HK-2 (cell line): Measurements from ENCODE around the gene ZFYVE28.

Experiments used
- DNase-seq: peaks from one replicate; pipeline ENCODE4 v3.0.0-alpha.2; 2018; ENCODE audit not compliant: unreplicated experiment

The ZFYVE28 gene

DNA sequence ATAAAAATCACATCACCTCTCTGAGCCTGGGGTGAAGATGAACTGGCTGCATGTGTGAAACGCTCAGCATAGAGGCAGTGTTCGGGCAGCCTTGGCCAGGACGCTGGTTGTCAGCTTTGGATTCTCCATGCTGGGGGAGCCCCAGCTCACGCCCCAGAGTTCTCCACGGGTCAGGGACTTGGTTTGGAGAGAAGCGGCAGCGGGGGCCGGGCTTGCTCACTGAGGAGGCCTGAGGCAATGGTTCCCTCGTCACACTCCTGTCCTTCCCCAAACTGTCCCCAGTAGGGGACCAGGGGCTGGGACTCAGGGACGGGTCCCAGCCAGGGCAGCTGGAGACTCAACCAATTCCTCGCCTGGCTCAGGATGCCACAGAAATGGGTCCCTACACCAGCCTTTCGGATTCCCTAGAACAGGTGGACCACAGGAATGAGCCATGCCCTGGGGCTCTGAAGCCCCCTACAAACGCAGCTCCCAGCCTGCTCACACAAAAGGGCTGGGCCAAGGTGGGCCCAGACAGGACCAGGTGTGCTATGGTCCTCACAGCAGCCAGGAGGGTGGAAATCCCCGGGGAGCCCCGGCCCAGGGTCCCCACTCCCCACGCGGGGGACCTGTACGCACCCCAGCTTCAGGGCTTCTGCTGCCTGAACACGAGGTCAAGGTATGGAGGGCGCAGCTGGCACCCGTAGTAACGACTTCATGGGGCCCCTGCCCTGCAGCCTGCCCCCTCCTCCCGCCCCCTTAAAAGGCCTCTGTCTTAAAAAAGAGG lies 157.9 kb downstream of the ZFYVE28 start:
- no peak for DNase-seq

DNA sequence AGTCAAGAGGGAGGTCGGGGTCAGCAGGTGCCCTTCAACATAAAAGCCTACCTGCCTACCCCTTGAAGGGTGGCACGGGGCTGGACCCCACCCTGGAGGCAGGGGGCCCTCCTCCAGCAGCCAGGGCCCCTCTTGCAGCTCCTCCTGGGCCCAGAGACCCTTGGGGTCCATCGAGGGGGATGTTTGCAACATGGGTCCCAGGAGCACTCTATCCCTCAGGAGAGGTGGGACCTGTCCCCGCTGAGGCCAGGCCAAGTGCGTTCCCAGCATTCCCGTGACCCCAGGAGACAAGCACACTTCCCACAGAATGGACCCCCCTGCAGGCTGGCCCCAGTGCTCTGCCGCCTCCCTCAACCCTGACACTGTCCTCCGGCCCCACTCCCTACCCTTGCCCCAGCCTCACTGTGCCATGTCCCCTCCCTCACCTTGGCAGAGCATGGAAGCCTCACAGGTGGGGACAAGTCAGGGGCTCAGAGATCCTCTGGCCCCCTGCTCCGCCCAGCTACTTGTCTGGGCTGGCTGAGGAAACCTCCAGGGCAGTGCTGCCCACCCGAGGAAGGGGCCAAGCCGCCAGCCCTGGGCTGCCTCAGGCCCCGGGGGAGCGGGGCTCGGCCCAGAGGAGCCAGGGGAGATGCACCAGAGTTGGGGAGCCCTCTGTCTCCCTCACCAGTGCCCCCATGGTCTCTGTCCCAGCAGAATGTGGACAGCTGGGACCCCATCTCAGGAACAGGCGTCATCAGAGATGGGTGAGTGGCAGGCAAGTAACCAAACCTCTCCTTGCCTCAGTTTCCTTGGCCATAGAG lies 158.7 kb downstream of the ZFYVE28 start:
- DNase-seq, result no peak

DNA sequence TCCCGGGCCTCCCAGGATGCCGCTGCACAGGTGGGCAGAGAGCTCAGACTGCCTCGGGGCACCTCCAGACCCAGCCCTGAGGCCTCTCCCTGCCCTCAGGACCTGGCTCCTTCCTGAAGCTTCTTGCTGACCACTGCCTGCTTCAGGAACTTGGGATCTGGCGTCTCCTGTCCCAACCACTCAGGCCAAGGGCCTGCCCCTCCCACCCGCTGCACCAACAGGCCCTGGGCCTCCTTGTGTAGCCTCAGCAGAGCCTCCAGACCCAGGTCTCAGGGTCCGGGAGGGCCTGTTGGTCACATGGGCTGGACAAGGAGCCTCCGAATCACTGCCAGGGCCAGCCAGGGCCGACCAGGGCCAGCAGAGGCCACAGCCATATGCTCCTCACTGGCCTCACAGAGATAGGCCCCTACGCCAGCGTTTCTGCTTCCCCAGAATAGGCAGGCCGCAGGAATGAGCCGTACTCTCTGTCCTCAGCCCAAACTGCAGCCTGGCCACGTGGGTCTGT lies 159.4 kb downstream of the ZFYVE28 start:
- DNase-seq, result no peak

DNA sequence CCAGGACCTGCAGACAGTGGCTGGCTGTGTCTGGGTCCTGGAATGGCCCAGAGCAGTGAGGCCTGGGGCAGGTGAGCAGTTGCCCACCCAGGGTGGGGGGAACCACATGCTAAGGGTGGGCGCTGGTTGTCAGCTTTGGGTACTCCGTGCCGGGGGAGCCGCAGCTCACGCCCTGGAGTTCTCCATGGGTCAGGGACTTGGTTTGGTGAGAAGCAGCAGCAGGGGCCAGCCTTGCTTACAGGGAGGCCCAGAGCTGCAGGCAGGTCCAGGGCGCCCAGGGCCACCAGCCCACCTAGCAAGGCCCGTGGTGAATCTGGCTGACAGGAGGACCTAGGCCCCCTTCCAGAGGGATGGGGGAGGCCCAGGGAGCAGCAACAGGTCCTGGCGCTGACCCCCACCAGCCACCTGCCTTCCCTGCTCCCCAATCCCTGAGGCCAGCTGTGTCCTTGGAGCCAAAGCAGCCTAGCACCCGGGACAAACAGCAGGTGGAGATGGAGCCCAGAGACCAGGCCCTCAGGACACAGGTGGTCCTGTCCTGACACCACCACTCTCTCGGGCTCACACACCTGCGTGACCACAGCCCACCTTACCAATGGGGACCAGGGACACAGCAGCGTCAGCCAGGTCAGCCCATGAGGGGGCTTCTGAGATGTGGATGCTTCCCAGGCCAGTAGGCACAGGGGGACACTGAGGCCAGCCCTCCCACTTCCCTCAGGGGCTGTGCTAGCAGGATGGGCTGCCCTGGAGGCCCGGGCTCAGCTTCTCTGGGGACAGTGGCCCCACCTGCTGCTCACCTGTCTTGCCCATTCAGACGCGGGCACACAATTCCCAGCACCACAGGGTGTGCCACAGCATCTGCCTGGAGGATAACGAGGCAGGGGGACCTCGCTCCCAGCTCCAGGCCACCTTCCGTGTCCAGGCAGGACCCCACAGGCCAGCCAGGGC lies 160.1 kb downstream of the ZFYVE28 start:
- DNase-seq, result no peak

DNA sequence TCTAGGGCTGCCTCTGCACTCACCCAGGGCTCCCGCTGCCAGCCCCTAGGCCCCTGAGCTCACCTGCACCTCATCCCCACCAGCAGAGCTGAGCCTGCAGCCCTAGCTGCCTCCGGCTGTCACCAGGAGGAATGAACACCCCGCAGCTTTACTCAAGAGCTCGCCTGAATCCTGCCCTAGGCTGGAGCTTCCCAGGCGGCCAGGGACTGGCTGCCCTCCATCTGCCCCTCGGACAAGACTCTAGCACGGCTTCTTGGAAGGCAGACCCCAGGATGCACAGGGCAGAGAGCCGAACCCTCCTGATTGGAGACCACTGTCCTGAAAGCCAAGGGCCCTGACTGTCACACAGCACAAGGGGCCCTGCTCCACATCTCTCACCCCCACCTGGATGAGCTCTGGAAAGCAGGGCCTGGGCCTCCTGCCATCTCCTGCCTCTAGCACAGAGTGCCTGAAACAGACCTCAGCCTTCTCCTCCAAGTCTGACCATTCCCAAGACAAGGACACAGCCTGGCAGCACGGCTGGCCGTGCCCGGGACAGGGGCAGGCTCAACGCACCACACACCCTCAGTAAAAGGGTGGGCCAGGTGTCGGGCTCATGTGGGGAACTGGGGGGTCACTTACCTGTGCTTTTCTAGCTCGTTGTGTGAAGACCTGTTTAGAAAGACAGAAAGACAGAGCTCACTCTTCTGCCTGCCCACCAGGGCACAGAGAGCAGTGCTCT lies 160.9 kb downstream of the ZFYVE28 start:
- DNase-seq, result no peak

DNA sequence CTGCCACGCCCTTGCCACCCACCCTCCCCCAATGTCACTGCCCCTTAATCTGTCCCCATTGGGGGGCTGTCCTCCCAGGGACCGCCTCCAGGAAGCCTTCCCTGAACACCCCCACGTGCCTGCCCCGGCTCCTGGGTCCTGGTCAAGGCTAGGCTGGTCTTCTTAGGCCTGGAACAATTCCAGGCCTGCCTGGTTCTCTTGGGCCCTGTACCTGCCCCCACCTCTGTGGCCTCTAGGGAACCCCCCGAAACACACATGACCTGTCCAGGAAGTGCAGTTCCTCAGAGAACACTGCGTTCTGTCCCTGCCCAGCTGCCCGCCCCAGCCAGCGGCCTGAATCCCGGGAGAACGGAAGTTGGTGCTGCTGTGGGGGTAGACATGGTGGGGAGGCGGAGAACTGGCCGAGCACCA lies 161.7 kb downstream of the ZFYVE28 start:
- no peak for DNase-seq

DNA sequence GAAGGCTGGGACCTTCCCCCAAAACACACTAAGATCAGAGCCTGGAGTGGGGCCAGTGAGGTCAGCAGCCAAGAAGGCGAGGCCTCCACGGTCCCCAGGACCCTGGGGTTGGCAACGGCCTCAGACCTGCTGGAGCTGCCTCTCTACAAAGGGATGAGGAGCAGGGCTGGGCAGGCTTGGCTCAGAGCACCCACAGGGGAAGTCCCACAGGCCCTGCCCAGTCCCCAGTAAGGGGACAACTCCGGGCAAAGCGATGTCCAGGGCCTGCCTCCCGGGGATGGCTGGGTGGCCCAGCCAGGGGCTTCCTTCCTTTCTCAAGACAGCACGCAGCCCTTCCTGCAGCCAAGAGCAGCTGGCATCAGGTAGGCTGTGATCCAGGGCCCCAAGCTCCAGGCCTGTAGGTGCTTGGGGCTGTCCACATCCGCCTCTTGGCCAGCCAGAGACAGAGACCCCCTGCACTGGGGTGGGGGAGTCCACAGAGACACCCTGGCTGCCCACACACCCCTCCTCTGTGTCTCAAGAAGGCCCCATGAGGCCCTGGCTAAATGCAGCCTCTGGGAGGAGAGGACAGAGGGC lies 162.2 kb downstream of the ZFYVE28 start:
- DNase-seq, result no peak

DNA sequence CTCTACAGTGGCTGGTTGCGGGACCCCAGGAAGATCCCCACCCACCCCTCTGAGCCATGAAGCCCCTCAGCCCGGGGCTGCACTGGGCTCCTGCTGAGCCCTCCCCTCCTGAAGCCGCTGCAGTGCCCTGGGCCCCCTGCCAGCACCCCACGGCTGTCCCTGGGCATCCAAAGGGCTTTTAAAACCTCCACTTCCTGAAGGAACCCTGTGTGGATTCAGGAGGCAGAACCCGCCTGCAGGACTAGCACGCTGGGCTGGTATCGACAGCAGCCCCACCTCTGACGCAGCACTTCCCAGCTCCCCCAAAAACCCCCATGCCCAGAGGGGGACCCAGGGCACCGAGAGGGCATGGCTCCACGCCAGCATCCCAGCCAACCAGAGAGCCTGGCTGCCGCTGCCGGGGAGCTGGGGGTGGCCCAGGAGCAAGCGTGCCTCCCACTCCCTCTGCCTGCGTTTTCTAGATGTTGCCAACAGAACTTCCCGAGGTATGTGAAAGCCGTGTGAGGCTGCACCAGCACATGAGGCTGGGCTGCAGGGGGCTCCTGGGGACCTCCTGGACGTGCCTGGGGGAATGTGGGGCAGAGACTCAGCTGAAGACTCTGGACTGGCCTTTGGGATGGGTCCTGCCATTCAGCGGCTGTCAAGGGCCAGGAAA lies 162.8 kb downstream of the ZFYVE28 start:
- no peak for DNase-seq

DNA sequence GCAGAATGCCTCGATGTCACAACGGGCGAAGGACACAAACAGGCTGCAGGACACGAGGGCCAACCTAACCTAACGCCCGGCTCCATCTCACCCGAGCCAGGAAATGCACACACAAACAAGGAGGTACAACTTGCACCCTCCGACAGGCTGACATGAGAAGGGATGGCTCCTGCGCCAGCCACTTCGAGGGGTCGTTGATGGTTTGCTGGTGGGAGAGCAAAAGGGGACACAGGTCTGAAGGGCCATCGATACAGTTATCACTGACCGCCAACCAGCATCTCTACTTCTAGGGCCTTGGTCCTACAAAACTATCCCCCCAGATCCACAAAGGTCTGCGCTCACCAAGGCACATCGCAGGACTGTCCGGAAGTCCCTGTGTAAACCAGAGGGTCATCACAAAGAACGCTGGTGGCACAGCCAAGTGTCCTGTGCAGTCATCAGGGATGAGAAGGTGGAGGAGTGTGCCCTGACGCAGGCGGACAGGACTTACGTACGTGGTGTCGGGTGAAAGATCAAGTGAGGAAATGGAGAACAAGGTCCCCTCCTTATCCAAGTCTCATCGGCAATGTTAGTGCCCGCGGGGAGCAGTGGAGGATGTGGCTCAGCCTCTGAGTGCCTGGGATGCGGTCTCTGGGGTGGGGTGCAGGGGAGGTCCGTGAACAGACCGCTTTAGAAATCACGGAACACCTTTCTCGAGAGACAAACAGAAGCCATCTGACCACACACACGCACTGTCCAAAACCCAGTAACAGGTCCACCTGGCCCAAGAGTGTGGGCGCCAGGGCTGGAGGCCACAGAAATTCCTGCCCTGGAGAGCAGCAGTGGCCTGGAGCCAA lies 163.6 kb downstream of the ZFYVE28 start:
- DNase-seq, result no peak

DNA sequence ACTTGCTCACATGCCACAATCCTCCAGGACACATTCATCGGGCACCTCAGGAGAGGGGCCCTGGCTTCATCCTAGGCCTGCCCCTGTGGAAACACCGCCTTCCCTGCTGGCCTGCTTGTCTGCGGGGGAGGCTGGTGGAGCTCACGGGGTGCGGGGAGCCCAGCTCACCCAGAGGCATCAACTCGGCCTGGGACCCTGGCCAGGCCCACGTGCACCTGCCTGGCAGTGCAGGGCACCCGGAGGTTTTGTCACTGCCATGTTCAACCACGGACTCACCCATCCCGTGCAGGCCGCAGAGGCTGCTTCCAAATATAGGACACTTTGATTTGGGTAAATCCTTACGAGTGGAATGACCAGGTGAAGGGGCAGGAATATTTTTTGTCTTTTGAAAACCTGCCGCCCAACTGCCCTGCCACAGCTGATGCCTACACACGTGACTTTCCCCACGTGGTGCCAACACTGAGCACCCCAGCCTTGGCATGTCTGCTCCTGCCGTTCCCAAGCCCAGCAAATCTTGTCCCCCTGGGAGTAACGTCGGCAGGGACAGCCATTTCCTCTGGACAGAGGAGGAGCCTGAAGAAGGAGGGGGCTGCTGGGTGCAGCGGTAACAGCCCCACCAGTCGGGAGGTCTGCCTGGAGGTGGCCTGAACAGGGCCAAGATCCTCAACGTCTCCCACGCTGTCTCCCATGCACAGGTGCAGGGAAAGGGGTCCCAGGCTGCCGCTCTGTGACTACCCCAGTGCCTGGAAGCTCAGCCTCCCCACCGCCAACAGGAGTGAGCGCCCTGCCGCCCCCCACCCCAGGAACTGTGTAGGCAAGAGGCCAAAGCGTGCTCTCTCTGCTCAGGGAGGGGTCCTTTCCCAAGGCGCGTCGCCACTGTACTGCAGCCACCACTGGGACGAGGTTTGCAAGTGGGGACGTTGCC lies 165.0 kb downstream of the ZFYVE28 start:
- no peak for DNase-seq

DNA sequence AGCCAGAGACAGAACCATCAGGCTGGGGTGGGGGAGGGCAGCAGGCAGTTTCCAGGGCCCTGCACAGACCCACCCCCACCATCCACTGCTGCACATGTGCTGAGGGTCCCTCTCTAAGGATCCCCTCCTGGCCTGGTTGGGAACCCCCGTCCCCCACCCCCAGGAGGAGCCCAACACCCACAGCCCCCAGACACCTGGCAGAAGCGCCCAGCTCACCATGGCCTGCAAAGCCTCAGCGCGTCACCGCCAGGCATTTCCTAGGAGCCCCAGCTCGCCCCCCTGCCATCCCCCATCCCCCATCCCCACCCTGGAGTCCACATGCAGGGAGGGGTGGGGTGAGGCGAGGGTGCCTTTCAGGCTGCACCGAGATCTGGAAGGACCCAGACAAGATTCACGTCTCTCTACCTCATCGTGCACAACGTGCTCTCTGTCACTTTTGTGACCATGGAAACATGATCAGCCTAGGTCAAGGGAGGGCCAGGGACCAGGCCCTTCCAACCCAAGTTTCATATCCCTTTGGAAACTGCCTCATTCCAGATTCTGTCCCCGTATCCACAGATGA lies 165.8 kb downstream of the ZFYVE28 start:
- no peak for DNase-seq

DNA sequence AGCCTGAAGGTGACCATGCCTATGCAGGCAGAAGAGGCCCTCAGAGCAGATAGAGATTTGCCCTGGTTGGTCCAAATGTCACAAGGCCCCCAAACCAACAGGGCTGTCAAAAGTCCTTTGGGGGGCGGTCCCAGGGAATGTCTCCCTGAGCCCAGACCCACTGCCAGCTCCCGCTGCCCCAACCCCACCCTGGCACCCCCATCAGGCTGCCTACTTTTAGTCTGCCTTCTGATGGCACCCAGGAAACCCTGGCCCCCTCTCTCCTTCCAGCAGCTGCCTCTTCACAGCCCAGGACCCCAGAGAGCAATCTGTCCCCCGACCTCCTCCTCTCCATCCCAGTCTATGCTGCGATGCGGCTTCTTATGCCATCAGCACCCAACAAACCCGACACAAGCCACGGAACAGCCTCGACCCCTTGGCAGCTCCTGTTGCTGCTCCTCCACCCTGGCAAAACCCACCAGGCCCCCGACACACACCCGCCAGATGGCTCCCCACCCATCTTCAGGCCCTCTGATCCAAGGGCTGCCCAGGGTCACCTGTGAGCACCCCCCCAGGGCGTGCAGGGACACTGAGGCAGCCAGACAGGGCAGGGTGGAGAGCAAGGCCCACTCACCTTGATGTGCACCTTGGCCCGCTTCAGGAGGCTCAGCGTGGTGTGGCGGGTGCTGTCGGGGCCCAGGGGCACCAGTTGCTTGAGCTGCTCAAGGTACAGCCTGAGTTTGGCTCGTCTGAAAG lies 166.5 kb downstream of the ZFYVE28 start:
- DNase-seq, result no peak

DNA sequence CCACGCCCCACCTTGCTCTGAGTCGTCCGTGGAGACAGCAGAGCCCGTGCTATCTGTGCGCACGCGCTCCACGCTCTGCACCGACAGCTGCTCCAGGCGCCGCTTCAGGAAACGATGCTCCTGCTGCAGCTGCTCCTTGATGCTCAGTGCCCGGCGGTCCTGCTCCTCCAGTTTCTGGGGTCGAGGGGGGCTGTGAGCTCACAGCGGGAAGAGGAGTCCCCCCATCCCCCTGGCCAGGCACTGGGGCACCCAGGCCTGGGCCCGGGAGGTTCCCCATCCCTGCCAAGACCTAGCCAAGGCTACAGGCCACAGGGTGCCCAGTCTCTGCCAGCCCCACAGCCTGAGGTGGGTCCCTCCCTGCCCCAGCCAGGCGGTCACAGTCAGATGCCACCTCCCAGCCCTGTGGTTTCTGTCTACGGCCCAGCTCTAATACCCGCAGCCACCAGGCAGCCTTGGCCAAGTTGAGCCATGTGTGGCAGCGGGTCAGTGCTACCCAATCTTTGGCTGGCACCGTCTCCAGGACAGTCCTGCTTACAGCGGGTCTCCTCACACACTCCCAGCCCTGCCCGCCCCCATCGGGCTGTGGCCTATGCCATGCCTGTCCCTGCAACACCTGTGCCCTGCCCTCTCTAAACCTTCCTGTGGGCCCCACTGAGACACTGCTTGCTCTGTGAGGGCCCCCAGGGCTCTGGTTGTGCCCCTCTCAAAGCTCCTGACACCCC lies 167.2 kb downstream of the ZFYVE28 start:
- DNase-seq, result no peak

DNA sequence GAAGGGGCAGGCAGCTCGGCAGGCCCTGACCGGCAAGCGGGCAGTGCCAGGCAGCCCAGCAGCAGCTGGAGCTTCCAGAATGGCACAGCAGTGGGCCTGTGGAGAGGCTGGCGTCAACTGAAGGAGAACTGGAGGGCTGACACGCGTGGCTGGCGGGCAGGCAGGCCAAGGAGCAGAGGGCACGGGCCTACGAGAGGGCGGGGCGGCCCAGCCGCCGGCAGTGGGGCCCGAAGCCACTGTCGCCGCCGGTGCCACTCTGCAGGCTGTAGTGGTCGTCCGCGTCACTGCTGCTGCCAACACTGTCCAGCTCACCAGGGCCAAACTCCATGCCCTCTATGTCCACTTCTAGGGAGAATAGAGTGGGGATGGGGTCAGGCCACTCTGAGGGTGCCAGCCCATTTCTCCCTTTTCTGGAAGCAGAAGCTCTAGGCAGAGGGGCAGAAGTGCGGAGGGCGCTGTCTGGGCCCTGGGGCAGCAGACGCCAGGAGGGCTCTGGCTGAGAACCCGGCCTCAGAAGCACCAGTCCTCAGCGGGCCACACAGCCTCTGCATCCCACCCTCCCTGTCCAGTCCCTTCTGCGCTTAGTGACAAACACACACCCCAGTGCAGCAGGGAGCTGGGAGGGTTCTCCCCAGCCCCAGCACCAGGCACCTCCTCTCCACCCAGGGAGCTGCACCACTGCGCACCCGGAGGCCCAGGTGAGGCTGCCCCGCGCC lies 167.9 kb downstream of the ZFYVE28 start:
- DNase-seq, result peak; percentile 0

DNA sequence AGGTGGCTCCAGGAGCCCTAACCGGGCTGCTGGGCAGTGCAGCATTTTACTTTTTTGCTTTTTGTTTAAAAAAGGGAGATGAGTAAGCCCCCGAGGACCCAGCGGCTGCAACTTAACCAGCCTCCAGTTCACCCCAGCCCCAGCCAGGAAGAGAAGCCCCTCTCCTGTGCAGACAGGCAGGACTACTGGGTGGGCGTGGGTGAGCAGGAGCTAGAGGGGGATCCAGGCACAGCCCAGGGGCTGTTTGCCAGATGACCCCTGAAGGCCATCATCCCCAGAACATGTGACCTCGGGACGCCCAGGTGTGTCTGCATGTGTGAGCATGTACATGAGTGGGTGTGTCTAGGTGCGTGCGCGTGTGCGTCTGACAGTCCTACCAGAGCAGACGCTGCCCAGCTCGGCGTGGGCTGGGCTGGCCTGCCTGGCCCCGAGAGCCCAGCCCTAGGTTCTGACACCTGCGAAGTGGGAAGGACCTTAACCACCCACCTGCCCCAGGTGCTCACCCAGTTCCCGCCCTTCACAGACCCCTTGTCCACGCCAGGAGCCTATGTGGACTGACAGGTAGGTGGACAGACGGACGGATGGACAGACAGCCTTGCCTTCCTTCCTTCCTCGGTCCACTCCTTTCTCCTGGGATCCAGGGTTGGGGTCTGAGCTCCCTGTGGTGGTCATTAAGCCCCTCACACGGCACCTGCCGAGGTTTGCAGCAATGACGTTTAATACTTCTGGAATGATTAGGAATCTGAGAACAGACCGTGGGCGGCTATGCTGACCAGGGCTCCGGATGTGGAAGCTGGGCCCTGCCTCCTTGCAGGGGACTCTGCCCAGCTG lies 168.7 kb downstream of the ZFYVE28 start:
- DNase-seq, result peak; percentile 3
